PC-9 (cell line): ENCODE data around the gene SLC4A1.

ENCODE experiments used
- EZH2 ChIP-seq: fragments of 200-600 bp; sonication (generic); IDR thresholded peaks from 2 replicates; pipeline ENCODE4 v1.8.0; 2017; ENCODE audit warnings: antibody characterized with exemption, low read depth
- TF ChIP-seq, protein P1 (sequence below): fragments of 200-600 bp; sonication (generic); conservative IDR thresholded peaks from 2 replicates; pipeline ENCODE4 v1.6.1; 2017; ENCODE audit warnings: mixed run types, antibody characterized with exemption, mild to moderate bottlenecking, moderate library complexity

DNA sequence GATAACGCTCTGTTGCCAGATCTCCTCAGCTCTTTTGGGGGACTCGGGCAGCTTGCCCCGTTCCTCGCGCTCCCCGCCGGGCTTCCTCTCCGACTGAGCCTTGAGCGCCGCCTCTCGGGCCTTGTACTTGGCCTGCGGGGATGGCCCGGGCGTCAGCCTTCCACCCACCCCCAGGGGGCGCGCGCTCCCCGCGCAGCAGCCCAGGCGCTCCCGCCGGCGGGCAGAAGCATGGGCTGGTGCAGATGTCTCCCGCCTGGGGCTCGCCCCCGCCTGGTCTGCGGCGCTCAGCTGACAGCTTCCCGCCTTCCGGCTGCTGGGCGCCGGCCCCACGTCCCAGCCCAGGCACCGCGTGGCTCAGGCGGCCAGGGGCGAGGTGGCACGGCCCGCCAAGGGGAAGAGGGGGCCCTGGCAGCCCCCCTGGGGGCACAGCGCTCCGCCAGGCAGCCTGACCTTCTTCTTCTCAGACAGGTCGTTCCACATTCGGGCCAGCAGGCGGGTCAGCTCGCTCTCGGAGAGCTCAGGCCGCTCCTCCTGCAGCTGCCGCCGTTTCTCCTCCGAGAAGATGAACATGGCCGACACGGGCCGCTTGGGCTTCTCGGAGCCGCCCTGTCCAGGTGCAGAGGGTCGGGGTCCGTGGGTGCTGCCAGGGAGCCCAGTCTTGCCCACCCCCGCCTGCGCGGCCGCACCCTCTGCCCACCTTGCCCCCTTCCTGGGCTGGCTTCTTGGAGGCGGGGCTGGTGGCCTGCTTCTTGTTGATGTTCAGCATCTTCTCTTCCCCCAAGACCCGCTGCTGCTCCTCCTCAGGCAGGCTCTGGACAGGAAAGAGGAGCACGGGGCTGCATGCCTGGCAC lies 57.4 kb downstream of the SLC4A1 start:
- TF ChIP-seq, protein P1, sequence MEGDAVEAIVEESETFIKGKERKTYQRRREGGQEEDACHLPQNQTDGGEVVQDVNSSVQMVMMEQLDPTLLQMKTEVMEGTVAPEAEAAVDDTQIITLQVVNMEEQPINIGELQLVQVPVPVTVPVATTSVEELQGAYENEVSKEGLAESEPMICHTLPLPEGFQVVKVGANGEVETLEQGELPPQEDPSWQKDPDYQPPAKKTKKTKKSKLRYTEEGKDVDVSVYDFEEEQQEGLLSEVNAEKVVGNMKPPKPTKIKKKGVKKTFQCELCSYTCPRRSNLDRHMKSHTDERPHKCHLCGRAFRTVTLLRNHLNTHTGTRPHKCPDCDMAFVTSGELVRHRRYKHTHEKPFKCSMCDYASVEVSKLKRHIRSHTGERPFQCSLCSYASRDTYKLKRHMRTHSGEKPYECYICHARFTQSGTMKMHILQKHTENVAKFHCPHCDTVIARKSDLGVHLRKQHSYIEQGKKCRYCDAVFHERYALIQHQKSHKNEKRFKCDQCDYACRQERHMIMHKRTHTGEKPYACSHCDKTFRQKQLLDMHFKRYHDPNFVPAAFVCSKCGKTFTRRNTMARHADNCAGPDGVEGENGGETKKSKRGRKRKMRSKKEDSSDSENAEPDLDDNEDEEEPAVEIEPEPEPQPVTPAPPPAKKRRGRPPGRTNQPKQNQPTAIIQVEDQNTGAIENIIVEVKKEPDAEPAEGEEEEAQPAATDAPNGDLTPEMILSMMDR: no peak; the same call in 1 of the 2 replicates
- no peak for TF ChIP-seq EZH2
